Spleen (tissue), 13 donors: ENCODE measurements around the gene ACACB. TPM values are rescaled to one million over a fixed set of nuclear protein-coding genes. Genes with fewer than 3 reads are reported as not detected.
A peak's percentile ranks its signal among the peaks of the same experiment; 100 is the strongest.

Experiments
- DNase-seq: peaks from one replicate; pipeline ENCODE4 v3.0.0-alpha.2; 2020
- H3K27ac ChIP-seq, 8 donors: fragments of 200-600 bp; sonication (generic) in 7 of 8; 1 replicate in 4 of 8; 2 replicates in 4 of 8; pipeline versions ENCODE4 v1.5.0 to v1.8.0; 2016 to 2021; ENCODE audit warnings: inconsistent platforms in 4 of 8, mild to moderate bottlenecking in 4 of 8, moderate library complexity in 1 of 8
- H3K27me3 ChIP-seq, 7 donors: fragments of 200-600 bp; sonication (generic) in 6 of 7; replicated peaks in 1 of 7; 1 replicate in 4 of 7; 2 replicates in 3 of 7; pipeline versions ENCODE4 v1.5.0 to v1.8.0; 2016 to 2021; ENCODE audit warnings: inconsistent platforms in 3 of 7, mild to moderate bottlenecking in 1 of 7
- H3K36me3 ChIP-seq, 6 donors: fragments of 200-600 bp; sonication (generic) in 5 of 6; 1 replicate in 4 of 6; 2 replicates in 2 of 6; pipeline versions ENCODE4 v1.5.0 to v1.8.0; 2016 to 2021; ENCODE audit warnings: inconsistent platforms in 2 of 6
- H3K4me1 ChIP-seq, 6 donors: fragments of 200-600 bp; sonication (generic) in 5 of 6; 1 replicate in 3 of 6; 2 replicates in 3 of 6; pipeline versions ENCODE4 v1.5.0 to v1.8.0; 2016 to 2021; ENCODE audit warnings: inconsistent platforms in 3 of 6
- H3K4me3 ChIP-seq, 8 donors: fragments of 200-600 bp; sonication (generic) in 7 of 8; 1 replicate in 4 of 8; 2 replicates in 4 of 8; pipeline versions ENCODE4 v1.5.0 to v1.8.0; 2016 to 2021; ENCODE audit warnings: inconsistent platforms in 4 of 8, mild to moderate bottlenecking in 4 of 8, moderate library complexity in 2 of 8
- H3K9me3 ChIP-seq, 8 donors: fragments of 200-600 bp; sonication (generic) in 7 of 8; 1 replicate in 4 of 8; 2 replicates in 4 of 8; pipeline versions ENCODE4 v1.5.0 to v1.8.0; 2016 to 2021; ENCODE audit warnings: inconsistent platforms in 4 of 8
- CTCF ChIP-seq, 11 experiments: fragments of 200-600 bp in 7 of 11; fragments of 450-650 bp in 4 of 11; sonication (generic) in 4 of 11; IDR thresholded peaks in 8 of 11; conservative IDR thresholded peaks in 3 of 11; 1 replicate in 7 of 11; 2 replicates in 4 of 11; pipeline versions ENCODE4 v1.4.0 to v1.8.0; 2016 to 2021; ENCODE audit warnings: antibody characterized with exemption in 11 of 11, inconsistent platforms in 4 of 11, mild to moderate bottlenecking in 1 of 11
- POLR2A ChIP-seq, 3 donors: fragments of 450-650 bp; IDR thresholded peaks; one replicate each; pipeline ENCODE4 v1.5.1; 2017; ENCODE audit warnings: antibody characterized with exemption in 3 of 3, mild to moderate bottlenecking in 1 of 3
- POLR2AphosphoS5 ChIP-seq, 3 donors: sonication (generic); formaldehyde crosslinking; IDR thresholded peaks; one replicate each; pipeline ENCODE4 v1.5.1; 2017; ENCODE audit warnings: antibody characterized with exemption in 3 of 3
- WGBS, 5 donors: extraction: QIAGEN DNeasy Blood & Tissue Kit in 3 of 5; methylation state at CpG; one replicate each; pipeline versions ENCODE4 v1.1.5 to v1.1.7; 2013 to 2018; 5-methylcytosine and 5-hydroxymethylcytosine counted together
- intact Hi-C: fragments of 100-400 bp; cut with DNase I; formaldehyde crosslinking; loops from one replicate; pipeline ENCODE4 v1.15.0; 2023; ENCODE audit warnings: low total_unique reads
- long read RNA-seq, 2 donors: transcript quantifications; one replicate each; lab custom pipeline, GENCODE V29; 2026
- polyA plus RNA-seq, 3 donors: library from polyadenylated mRNA; stranded (reverse); fragments of 200-250 nt; gene quantifications; one replicate each; pipeline ENCODE4 v1.2.1, GENCODE V29; 2013
- total RNA-seq, 7 donors: library from RNA; depleted of rRNA in 3 of 7; stranded (reverse); fragments of >200 nt in 3 of 7; fragmentation: NEBNext Ultra II Directional in 4 of 7; extraction: Animal tissue kit (Norgen Biotek cat#: 25700) in 4 of 7; gene quantifications; one replicate each; pipeline versions ENCODE4 v1.1.0 to v1.2.1, GENCODE V29; 2016 to 2021
- donor health status: healthy with polysubstance abuse.
- donor health status: DM: no; HTN: no; CAD: no; lungs with moderate emphysema.
- donor health status: DM: no; HTN: no; CAD: no.
- donor health status: Bipolar disorder and iron deficiency.
- donor health status: healthy.
- donor health status: DM: no; HTN: no; CAD: no.
- donor health status: DM: yes; HTN: yes; CAD: no.

The ACACB gene
- total RNA-seq = 100 to 1,000 TPM in 1 of 7 donors, 10 to 100 TPM in 6; 24.7 to 111 (median 55.4) TPM
- polyA plus RNA-seq = 10 to 100 TPM in 1 of 3 donors, 1 to 10 TPM in 2; 2.8 to 14.9 (median 5.6) TPM
- long read RNA-seq, donor 1 = 0 reads
- long read RNA-seq, donor 2 = 0 reads

GRCh38 chr12:109115758-109116610 is at the start of gene ACACB:
Gene ACACB (plus strand): TSS chr12:109116587. CDS start chr12:109139406, 22,819 bp downstream.
- 40 to 56% (median 43%) methylated on average over 14 of the region's 14 CpGs for WGBS, 5 donors
- H3K4me3 ChIP-seq = peak within 1 kb of the TSS in 1 of 8 donors; percentile 22
- peak; percentile 82 for DNase-seq
- intact Hi-C loops = no loop called here
- no peaks in the 10 kb centered on the region for H3K9me3 ChIP-seq
- TF ChIP-seq POLR2A (IDR thresholded peaks at IDR 0.05) (no peak), POLR2AphosphoS5 (IDR thresholded peaks at IDR 0.05) (peak; percentile 25 to 92 (median 91))
- peaks cover 15 to 84% (median 47%) of the 10 kb centered on the region in 6 donors for H3K4me1 ChIP-seq
- H3K36me3 ChIP-seq = no peaks in the 10 kb centered on the region
- peak within 1 kb of the TSS; percentile 32 to 93 (median 84) for H3K27ac ChIP-seq
- no peaks in the 10 kb centered on the region for H3K27me3 ChIP-seq

GRCh38 chr12:109069307-109070271 is 46.8 kb upstream of the ACACB start:
- intact Hi-C loops = no loop called here
- Histone ChIP-seq H3K4me1 (no peaks in the 10 kb centered on the region), H3K36me3 (peaks cover 0 to 84% (median 53%) of the 10 kb centered on the region in 6 donors), H3K27me3 (no peaks in the 10 kb centered on the region), H3K9me3 (peaks cover 0 to under 1% (median 0%) of the 10 kb centered on the region in 8 donors), H3K27ac (no peak overlapping the region), H3K4me3 (no peak overlapping the region)
- DNase-seq = no peak
- TF ChIP-seq POLR2AphosphoS5 (IDR thresholded peaks at IDR 0.05) = no peak
- no peak for TF ChIP-seq CTCF (IDR thresholded peaks at IDR 0.05 in 8 of 11, conservative IDR thresholded peaks at IDR 0.05 in 3 of 11)
- 92 to 93% (median 93%) methylated on average over 17 of the region's 17 CpGs for WGBS, 5 donors

GRCh38 chr12:109074866-109075265 is 41.5 kb upstream of the ACACB start:
- intact Hi-C loops = no loop called here
- DNase-seq = no peak
- Histone ChIP-seq H3K27ac (no peak overlapping the region), H3K4me3 (no peak overlapping the region), H3K27me3 (no peaks in the 10 kb centered on the region), H3K4me1 (no peaks in the 10 kb centered on the region), H3K9me3 (peaks cover 3 to 27% (median 17%) of the 10 kb centered on the region in 8 donors), H3K36me3 (peaks cover 0 to 86% (median 50%) of the 10 kb centered on the region in 6 donors)
- TF ChIP-seq POLR2A (IDR thresholded peaks at IDR 0.05) (no peak), CTCF (IDR thresholded peaks at IDR 0.05 in 8 of 11, conservative IDR thresholded peaks at IDR 0.05 in 3 of 11) (no peak), POLR2AphosphoS5 (IDR thresholded peaks at IDR 0.05) (no peak)

- no peak for DNase-seq
- 93 to 97% (median 97%) methylated on average over 14 of the region's 14 CpGs for WGBS, 5 donors
- intact Hi-C loops = no loop called here
- Histone ChIP-seq H3K4me3 (no peak overlapping the region), H3K27me3 (no peaks in the 10 kb centered on the region), H3K36me3 (peaks cover 0 to 98% (median 74%) of the 10 kb centered on the region in 6 donors), H3K27ac (no peak overlapping the region), H3K4me1 (no peaks in the 10 kb centered on the region), H3K9me3 (peaks cover 3 to 20% (median 15%) of the 10 kb centered on the region in 8 donors)
- TF ChIP-seq POLR2A (IDR thresholded peaks at IDR 0.05) (no peak), CTCF (IDR thresholded peaks at IDR 0.05 in 8 of 11, conservative IDR thresholded peaks at IDR 0.05 in 3 of 11) (no peak), POLR2AphosphoS5 (IDR thresholded peaks at IDR 0.05) (no peak)
These were observed 33.6 kb upstream of the ACACB start for GRCh38 chr12:109082751-109083150.
